Left colon (tissue), 2 donors: ENCODE measurements around the gene C1GALT1. TPM values are rescaled to one million over a fixed set of nuclear protein-coding genes. Genes with fewer than 3 reads are reported as not detected.
"Not testable (repeated sequence)": the region's sequence is repeated elsewhere in the genome, so short reads cannot be mapped to it uniquely, and the experiment has no call there.

Experiments used
- ATAC-seq: fragments of 200-7000 bp; cut with Tn5 transposase; one replicate; pipeline ENCODE4 v1.9.1; 2020; ENCODE audit warnings: mild to moderate bottlenecking, moderate library complexity
- DNase-seq, 2 donors: peaks; one replicate each; pipeline ENCODE4 v3.0.0-alpha.2; 2020
- intact Hi-C, 2 donors: fragments of 100-400 bp; cut with DNase I in 1 of 2; cut with micrococcal nuclease in 1 of 2; formaldehyde crosslinking; loops; one replicate each; pipeline versions ENCODE4 v1.11.2 to v1.14.0; 2022; cut with DNase I, micrococcal nuclease
- long read RNA-seq: library from polyadenylated mRNA; unstranded; transcript quantifications from one replicate; pipeline ENCODE4 v2.0.0, GENCODE V29; 2021
- total RNA-seq, 2 donors: library from RNA; stranded (reverse); fragmentation: NEBNext Ultra II Directional; extraction: Animal tissue kit (Norgen Biotek cat#: 25700); gene quantifications; one replicate each; pipeline ENCODE4 v1.2.1, GENCODE V29; 2021
- donor health status: DM: no; HTN: no; CAD: no.
- donor health status: DM: yes; HTN: yes; CAD: no.

Gene C1GALT1
- 10 to 100 TPM; 30.6 to 35.8 TPM for total RNA-seq
- long read RNA-seq, full-length matches to known transcripts = 14 of 22 reads
- long read RNA-seq, partial matches to known transcripts = 0 of 22 reads
- long read RNA-seq, other reads (novel, unspliced or antisense) = 8 of 22 reads

DNA sequence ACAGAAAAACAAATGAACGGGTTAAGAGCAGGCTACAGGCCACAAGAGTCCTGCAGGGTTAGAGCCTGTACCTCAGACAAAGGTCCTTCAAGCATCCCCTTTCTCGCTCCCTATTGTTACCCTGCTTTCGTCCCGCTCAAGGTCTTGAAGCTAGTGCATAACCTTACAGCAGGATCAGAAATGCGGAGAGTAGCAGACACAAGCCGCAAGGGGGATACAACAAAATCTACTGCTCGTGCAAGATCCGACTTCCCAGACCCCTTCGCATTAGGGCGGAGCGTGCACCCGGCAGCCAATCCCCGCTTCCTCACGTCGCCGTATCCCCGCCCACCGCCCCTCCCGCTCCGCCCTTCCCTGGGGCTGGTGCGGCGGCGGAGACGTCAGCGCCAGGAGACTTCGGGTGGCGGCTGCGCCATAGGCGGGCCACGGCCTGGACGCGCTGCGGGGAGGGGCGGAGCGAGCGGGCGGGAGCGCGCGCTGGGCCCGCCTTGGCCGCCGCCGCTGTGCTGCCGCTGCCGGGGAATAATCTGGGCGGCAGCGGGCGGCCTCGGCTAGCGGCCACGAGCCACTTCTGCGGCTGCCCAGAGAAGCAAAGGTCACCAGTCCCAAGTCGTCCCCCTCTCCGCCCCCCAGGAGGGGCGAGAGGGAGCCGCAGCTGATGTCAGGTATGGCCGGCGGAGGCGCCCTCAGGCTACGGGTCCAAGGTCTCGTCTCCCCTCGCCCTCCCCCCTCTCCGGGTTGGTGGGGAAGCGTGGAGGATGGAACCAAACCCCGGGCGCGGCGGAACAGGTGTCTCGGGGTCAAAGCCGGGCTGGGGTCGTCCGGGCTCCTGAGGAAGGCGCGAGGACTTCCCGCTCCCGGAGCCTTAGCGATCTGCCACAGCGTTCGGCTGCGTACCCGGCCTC, at the start of gene C1GALT1:
C1GALT1 (plus strand) TSS at position 389 of the 905 bp plus-strand sequence. CDS start 51,776 bp downstream, outside the sequence.
- ATAC-seq (peak; percentile 89), DNase-seq (peak; percentile 98 to 99)
- intact Hi-C loops = no loop called here

GRCh38 chr7:7134046-7134445, 48.3 kb upstream of the C1GALT1 start:
- ATAC-seq (peak; percentile 86), DNase-seq (no peak)
- intact Hi-C loops = no loop called here

GRCh38 chr7:7135074-7135473, 47.3 kb upstream of the C1GALT1 start:
- ATAC-seq (no peak), DNase-seq (no peak)
- intact Hi-C loops = no loop called here

GRCh38 chr7:7135924-7136323, 46.4 kb upstream of the C1GALT1 start:
- DNase-seq, ATAC-seq, intact Hi-C loops: not testable (repeated sequence)

GRCh38 chr7:7136466-7137381, 45.6 kb upstream of the C1GALT1 start:
- DNase-seq = no peak
- peak; percentile 48 for ATAC-seq
- intact Hi-C loops = no loop called here

GRCh38 chr7:7138897-7139296, 43.4 kb upstream of the C1GALT1 start:
- intact Hi-C loops = no loop called here
- ATAC-seq (no peak), DNase-seq (no peak)

GRCh38 chr7:7143404-7143803, 38.9 kb upstream of the C1GALT1 start:
- intact Hi-C loops, DNase-seq, ATAC-seq: not testable (repeated sequence)

- DNase-seq, ATAC-seq, intact Hi-C loops: not testable (repeated sequence)
These were observed 37.2 kb upstream of the C1GALT1 start for GRCh38 chr7:7145151-7145550.

- ATAC-seq = no peak
- no peak for DNase-seq
- intact Hi-C loops = no loop called here
These were observed 35.5 kb upstream of the C1GALT1 start for GRCh38 chr7:7146837-7147236.

- ATAC-seq (no peak), DNase-seq (no peak)
- intact Hi-C loops = no loop called here
These were observed 33.4 kb upstream of the C1GALT1 start for GRCh38 chr7:7148798-7149481.

DNA sequence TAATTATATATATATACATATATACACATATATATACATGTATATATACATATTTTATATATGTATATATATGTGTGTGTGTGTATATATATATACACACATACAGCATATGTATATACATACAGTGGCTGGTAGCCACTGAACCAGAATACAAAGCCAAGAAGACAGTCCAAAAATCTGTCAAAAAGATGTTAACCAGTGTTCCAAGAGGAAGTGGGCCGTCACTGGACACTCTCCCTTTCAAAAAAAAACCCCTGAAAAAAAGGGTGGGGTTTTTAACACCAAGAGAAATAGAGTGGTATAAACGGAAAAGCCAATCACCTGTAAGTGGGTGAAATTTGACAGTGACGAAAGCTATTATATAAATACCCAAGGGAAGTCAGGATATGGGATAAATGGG, 31.1 kb upstream of the C1GALT1 start:
- DNase-seq = no peak
- no peak for ATAC-seq
- intact Hi-C loops = no loop called here

DNA sequence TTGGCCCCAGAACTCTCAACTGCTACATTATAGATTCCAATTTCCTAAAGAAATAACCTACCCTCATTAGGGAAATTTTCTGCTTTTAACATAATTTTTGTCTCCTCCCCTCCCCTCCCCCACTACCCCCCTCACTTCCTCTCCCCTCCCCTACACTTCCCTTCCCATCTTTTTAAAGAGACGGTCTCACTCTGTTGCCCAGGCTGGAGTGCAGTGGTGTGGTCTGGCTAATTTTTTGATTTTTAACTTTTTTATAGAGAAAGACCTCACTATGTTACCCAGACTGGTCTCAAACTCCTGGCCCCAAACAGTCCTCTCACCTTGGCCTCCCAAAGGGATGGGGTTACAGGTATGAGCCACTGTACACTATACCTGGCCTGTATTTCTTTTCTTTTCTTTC, 30.5 kb upstream of the C1GALT1 start:
- intact Hi-C loops = no loop called here
- ATAC-seq (no peak), DNase-seq (no peak)

GRCh38 chr7:7152315-7152714, 30.0 kb upstream of the C1GALT1 start:
- intact Hi-C loops = no loop called here
- no peak for DNase-seq
- no peak for ATAC-seq

- DNase-seq, intact Hi-C loops: not testable (repeated sequence)
- peak; percentile 54 for ATAC-seq
These were observed 28.0 kb upstream of the C1GALT1 start for GRCh38 chr7:7154355-7154754.

- DNase-seq = no peak
- intact Hi-C loops = no loop called here
These were observed 25.7 kb upstream of the C1GALT1 start for GRCh38 chr7:7156663-7157062.

DNA sequence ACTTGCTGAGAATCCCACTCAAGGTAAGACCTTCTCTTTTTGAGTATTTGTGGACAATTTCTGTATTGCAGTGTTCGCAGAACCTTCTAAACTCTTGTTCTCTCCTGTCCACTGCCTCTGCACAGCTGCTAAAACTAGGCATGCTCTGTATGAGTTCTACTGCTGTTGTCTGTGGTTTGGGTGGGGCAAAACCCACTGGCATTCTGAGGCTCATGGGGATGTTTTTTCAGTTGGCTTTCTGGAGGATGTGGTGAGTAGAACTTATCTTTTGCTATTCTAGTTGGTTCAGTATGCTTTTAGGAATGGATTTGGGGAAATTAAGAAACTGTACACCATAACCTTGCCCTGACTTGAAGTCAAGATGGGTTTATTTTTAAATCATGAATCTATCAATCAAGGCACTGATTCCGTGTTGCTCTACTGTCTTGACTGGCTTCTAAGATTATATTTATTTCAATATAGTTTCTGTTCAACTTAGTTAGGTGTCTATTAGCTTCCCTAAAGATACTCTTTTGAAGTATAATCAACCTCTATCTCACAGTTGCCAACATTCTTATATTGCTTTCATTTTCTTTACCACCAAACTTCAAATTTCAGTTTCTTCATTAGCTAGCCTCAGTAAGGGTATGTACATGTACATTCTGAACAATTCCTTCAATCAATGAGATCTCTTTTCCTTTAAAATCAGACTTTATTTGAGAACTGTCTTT, 25.0 kb upstream of the C1GALT1 start:
- ATAC-seq (no peak), DNase-seq (peak in 1 of 2 donors; percentile 12)
- intact Hi-C loops = no loop called here

More at GRCh38 chr7:7156663-7157062, 25.7 kb upstream of the C1GALT1 start:
- ATAC-seq = peak; percentile 24

GRCh38 chr7:7157887-7158271, 24.5 kb upstream of the C1GALT1 start:
- DNase-seq (no peak), ATAC-seq (no peak)
- intact Hi-C loops = no loop called here

GRCh38 chr7:7159063-7159658, 23.2 kb upstream of the C1GALT1 start:
- DNase-seq = no peak
- ATAC-seq = peak; percentile 42
- intact Hi-C loops = no loop called here
